HG03457 (cell line): ENCODE measurements around the gene ARRDC1.

ENCODE experiments used
- ATAC-seq: cut with Tn5 transposase; IDR thresholded peaks from one replicate; pipeline ENCODE4 v1.9.1; 2021; ENCODE audit warnings: moderate number of reproducible peaks; ENCODE audit not compliant: unreplicated experiment

ARRDC1 gene

DNA sequence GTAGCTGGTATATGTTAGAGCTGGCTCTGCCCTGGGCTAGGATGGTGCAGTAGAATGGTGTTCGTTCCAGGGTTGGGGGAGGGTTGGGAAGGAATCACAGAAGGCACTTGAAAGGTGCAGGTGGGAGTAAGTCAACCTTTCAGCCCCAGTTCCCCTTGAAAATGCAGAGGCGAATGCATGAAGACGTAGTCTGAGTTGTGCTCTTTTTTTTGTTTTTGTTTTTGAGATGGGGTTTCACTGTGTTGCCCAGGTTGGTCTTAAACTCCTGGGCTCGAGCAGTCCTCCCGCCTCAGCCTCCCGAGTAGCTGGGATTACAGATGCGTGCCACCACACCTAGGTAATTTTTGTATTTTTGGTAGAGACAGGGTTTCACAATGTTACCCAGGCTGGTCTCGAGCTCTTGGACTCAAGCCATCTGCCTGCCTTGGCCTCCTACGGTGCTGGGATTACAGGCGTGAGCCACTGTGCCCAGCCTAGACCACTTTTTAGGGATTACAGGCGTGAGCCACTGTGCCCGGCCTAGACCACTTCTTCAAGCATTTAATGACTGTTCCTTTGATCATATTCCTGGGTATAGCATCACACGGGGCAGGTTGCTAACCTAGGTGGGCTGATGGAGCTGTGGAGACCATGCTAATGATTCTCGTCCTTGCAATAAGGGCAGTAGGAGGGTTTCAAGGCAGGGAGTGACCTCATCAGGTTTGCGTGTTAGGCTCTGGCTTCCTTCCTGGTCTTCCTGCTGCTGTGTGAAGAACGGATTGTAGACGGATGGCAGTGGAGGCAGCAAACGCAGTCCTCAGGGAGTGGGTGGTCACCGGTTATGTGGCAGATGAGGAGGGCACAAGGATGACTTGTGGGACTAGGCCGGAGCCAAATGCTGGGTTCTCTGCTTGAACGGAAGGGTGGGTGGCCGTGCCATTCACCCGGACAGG is 27.0 kb downstream of the ARRDC1 start:
- ATAC-seq = no peak

DNA sequence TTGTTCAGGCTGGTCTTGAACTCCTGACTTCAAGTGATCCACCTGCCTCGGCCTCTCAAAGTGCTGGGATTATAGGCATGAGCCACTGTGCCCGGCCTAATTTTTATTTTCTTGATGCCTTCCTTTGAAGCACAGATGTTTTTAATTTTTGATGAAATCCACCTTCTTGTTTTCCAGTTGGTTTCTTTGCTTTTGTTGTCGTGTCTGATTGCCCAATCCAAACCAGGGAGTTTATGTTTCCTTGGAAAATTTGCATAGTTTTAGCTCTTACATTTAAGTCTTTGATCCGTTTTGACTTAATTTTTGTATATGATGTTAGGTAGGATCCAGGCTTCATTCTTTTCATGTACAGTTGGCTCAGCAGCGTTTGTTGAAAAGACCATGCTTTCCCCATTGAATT is 28.5 kb downstream of the ARRDC1 start:
- ATAC-seq = no peak

DNA sequence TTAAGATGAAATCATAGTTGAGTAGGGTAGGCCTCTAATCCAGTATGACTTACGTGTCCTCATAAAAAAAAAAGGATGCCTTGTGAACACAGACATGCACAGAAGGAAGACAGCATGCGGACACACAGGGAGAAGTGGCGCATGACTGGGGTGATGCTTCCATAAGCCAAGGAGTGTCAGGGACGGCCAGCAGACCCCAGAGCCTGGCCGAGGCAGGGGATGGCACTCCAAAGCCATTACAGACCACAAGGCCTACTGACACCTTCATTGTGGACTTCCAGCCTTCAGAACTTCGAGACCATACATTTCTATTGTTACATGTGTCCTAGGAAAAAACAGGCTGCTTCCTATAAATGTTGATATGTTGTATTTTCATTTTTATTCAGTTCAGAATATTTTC is 33.2 kb downstream of the ARRDC1 start:
- no peak for ATAC-seq

DNA sequence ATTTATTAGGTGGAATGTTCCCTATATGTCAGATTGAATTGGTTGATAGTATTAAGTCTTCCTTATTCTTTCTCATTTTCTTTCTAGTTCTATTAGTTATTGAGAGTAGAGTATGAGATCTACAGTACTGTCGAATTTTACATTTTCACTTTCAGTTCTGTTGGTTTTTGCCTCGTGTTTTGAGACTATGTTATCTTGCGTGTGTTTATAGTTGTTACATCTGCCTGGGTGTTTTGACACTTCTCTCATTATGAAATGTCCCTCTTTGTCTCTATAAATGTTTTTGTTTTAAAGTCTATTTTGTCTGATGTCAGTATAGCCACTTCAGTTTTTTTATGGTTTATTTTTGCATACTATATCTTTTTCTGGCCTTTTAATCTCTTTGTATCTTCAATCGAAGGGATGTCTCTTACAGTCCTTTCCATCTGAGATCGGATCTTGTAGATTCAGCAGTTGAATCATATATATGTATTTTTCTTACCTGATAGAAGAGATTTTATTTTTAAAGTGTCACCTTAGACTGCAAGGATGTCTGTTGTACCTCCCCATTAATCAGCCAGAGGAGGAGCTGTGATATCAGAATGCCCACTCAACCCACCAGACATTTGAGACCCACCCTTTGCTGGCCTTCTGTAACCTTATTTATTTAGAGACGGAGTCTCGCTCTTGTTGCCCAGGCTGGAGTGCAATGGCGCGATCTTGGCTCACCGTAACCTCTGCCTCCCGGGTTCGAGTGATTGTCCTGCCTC is 34.0 kb downstream of the ARRDC1 start:
- ATAC-seq = no peak

DNA sequence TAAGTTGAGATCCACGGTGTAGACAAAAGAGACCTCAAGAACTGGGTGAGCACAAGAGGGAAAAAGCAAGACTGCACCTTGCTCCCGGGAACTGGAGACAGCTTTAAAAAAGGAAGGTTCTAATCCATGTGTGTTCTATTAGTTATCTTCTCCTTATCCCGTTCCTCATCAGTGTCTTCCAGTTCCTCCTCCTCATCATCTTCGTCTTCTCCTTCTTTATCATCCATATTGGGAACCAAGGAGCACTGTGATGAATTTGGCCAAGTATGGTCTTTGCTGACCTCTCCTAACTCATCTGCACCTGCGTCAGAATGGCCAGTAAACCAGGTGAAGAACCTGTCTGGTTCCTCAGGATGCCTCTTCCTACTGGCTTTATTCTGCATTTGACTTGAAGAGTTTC is 35.4 kb downstream of the ARRDC1 start:
- no peak for ATAC-seq

DNA sequence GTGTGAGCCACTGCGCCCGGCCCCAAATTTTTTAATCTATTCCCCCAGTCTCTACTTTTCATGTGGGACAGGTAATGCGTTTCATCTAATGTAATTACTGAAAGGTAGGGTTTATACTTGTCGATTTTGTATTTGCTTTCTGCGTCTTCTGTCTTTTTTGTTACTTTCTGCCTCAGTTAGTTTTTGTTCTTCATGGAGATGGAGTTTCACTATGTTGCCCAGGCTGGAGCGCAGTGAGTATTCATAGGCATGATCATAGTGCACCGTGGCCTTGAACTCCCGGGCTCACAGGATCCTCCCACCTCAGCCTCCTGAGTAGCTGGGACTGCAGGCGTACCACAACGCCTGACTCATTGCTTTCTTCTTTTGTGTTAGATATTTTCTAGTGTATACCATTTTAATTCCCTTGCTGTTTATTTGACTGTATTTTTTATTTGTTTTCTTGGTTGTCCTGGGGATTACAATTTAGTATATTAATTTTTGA is 36.7 kb downstream of the ARRDC1 start:
- ATAC-seq = no peak

DNA sequence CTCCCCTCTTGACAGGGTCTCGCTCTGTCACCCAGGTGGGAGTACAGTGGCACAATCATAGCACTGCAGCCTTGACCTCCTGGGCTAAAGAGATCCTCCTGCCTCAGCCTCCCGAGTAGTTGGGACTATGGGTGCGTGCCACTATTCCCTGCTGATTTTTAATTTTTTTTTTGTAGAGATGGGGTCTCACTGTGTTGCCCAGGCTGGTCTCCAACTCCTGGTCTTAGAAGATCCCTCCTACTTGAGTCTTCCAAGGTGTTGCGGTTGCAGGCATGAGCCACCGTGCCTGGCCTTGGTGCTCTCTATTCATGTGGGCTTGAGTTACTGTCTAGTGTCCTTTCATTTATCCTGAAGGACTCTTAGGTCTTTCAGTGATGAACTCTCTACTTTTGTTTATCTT is 37.4 kb downstream of the ARRDC1 start:
- no peak for ATAC-seq

DNA sequence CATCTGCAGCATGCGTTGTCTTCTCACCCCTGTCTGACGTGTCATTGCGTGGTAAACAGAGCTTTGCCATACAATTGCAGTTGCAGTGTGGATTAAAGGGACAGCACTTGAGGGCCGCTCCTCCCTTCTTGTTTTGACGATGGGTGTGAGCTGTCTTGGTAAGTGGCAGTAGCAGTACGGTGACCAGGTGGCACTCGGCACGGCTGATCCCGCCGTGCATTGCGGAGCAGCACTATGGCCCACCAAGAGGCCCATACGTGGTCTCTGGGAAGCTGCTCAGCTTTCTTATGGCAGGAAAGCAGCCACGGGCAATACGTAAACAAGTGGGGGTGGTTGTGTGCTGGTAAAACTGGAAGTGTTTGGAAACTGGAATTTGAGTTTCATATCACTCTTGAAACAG is 38.4 kb downstream of the ARRDC1 start:
- no peak for ATAC-seq

DNA sequence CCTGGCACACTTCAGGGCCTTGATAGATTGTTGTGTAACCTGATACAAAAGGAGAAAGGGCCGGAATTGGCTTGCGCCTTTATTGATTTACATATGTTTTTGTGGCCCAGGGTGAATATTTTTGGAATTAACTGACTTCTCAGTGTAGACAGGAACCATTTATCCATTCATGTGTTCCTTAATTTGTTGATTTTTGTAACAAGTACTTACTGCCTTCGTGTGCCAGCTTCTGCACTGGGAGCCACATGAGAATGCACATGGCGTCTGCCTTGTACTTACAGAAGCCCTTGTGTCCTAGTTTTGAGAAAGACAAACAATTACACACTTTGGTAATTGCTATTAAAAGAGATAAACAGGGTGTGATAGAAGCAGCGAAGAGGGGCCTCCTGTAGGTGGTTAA is 39.7 kb downstream of the ARRDC1 start:
- ATAC-seq = no peak

DNA sequence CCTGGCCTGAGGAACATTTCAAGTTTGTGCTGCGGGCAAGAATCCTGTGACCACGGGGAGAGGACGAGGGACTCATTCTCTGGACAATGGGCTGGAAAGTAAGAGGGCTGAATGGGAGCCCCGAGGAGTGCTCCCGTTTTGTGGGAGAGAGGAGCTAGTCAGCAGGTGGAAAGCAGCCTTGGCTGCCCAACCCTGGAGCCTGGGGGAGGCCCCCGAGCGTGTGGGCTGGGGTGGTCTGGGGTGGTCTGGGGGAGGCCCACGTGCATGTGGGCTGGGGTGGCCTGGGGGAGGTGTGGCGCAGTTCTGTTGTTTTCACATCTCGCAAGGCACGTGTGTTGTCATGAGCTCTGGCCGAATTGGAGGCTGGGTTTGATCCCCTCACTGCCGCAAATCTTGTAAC is 40.9 kb downstream of the ARRDC1 start:
- no peak for ATAC-seq

DNA sequence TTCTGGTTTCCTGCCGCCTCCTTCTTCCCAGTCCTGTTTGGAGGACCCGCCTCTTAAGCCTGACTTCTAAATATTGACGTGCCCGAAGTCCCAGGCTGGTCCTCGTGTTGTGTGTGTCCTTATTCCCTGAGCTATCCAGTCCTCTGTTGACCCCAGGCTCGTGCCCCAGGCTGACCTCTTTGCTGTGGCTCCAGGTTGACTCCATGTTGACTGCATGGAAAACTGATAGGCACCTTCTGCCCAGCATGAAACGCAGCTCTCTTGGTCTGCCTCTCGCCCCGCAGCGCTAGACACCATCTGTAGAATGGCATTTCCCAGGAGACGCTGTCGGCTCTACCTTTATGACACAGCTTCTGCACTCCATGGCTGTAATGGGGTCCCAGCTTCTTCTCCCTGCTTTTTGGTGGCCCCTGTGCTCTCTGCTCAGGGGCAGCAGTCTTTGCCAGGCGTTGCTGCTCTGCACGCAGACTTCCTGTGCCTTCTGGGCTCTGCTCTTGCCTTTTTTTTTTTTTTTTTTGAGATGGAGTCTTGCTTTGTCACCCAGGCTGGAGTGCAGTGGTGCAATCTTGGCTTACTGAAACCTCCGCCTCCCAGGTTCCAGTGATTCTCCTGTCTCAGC is 41.7 kb downstream of the ARRDC1 start:
- ATAC-seq = no peak

DNA sequence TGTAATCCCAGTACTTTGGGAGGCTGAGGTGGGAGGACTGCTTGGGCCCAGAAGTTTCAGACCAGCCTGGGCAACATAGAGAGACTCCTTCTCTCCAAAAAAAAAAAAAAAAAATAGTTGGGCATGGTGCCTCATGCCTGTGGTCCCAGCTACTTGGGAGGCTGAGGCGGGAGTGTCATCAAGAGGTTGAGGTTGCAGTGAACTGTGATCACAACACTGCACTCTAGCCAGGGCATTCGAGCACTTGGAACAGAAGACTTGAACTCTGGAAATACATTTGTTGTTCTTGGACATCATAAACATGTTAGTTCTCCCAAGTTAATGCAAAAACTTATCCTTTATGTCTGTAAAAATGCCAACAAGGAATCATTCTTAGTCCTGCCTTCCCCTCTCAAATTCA is 42.9 kb downstream of the ARRDC1 start:
- ATAC-seq = no peak

DNA sequence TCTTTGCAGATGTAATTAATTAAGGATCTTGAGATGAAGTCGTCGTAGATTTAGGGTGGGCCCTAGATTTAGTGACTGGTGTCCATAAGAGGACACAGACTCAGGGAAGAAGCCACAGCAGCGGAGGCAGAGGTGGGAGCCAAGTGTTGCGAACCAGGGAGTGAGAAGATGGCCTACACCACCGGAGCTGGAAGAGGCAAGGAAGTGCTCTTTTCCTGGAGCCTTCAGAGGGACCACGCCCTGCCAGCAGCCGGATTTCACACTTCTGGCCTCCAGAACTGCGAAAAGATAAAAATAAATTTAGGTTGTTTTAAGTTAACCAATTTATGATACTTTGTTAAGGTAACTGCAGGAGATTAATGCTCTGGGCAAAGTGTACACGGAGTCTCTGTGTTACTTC is 44.1 kb downstream of the ARRDC1 start:
- ATAC-seq = no peak

DNA sequence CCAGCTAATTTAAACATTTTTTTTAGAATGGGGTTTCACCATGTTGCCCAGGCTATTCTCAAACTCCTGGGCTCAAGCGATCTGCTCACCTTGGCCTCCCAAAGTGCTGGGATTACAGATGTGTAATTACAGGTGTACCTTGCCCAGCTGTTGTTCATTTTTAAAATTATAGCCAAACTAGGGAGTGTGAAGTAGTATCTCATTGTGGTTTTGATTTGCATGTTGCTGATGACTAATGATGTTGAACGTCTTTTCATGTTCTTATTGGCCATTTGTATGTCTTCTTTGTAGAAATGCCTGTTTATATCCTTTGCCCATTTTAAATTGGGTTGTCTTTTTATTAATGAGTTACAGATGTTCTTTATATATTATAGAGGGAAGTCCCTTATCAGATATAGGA is 44.8 kb downstream of the ARRDC1 start:
- ATAC-seq = no peak

DNA sequence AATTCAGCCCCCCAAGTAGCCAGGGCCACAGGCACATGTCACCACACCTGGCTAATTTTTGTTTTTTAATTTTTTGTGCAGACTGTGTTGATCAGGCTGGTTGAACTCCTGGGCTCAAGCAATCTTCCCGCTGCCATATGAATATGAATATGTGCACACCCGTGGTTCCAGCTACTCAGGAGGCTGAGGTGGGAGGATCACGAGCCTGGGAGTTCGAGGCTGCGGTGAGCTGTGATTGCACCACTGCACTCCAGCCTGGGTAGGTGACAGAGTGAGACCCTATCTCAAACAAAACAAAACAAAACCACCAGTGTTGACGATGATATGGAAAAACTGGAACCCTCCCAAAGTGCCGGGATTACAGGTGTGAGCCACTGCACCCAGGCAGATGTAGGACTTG is 45.3 kb downstream of the ARRDC1 start:
- ATAC-seq = no peak

DNA sequence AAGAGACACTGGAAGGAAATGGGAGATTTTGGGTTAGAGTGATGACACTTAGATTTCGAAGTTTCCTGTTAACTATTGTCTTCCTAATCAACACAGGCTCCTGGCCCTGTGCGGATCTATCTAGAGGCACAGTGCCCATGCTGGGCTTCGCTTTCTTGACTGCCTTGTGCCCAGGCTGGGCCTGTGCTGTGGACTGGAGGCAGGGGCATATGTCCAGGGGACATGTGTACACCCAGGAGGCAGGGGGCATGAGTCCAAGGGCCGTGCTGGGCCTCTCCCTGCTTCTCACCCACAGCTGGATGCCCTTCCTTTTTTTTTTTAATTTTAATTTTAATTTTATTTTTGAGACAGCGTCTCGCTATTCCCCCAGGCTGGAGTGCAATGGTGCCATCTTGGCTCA is 50.9 kb downstream of the ARRDC1 start:
- no peak for ATAC-seq

DNA sequence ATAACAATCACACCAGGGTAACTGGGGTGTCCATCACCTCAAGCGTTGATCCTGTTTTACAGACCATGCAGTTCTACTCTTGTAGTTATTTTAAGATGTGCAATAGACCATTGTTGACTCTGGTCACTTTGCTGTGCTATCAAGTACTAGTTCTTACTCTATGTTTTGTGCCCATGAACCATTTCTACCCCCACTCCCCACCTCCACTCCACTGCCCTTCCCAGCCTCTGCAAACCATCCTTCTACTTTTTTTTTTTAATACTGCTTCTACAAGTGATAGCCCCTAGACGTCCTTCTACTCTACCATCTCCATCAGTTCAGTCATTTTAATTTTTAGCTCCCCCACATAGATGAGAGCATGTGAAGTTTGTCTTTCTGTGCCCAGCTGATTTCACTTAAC is 52.1 kb downstream of the ARRDC1 start:
- ATAC-seq = no peak

DNA sequence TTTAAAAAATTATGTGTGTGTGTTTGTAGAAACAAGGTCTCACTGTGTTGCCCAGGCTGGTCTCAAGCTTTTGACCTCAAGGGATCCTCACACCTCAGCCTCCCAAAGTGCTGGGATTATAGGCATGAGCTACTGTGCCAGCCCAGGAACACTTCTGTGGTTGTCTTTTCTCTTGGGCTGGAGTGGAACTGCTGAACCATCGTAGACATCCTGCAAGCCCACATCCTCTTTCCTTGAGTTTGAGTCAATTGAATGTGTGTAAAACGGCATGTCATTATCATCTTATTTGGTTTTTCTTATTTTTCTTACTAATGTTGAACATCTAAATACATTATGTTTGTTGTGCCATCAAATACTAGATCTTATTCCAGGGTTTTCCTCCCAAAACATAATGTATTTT is 53.3 kb downstream of the ARRDC1 start:
- ATAC-seq = no peak

DNA sequence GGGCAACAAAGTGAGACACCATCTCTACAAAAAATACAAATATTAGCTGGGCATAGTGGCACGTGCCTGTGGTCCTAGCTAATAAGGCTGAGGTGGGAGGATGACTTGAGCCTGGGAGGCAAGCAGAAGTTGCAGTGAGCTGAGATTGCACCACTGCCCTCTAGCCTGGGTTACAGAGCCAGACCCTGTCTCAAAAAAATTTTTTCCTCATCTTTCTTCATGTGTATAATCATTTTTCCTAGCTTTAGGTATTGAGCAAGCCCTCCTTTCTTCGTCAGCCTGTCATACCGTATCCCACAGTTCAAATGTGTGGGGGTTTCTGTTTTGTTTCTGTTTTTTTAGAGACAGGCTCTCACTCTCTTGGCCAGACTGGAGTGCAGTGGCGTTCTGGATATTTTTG is 54.7 kb downstream of the ARRDC1 start:
- ATAC-seq = no peak

DNA sequence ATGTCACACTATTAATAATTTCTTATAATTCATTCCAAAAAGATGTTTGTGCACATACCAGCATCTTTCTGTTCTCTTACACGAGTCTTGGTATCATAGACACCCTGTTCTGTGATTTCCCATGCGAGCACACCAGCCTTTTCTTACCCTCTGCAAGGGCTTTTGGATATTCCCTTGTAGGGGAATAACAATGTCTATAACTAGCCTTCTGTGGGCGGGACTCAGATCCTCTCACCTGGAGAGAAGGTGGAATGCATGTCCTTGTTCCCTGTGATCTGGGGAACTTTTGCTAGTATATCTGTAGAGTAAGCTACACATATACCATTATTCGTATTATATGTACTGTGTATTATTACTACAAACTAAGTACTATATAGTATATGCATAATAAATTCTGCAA is 58.1 kb downstream of the ARRDC1 start:
- ATAC-seq = no peak

DNA sequence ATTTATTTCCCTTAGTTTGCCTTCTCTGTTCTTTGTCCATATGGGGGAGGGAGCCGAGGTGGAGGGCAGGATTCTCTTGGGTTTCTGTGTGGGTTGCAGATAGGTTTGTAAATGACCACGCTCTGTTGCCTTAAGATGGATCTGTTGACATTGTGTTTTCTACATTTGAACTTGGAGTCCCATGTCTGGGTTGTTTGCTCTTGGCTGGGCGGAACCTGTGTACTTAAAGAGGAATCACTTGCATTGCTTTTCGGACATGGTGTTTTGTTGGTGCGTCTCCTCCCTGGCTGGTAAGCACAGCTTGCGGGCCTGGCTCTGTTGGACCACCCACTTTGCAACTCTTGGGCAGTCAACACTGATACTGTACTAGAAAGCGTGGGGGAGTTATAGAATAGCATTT is 59.2 kb downstream of the ARRDC1 start:
- ATAC-seq = no peak
